Central memory CD4-positive, alpha-beta T cell (primary cell): ENCODE results near the gene NFIX.

Experiments used
- DNase-seq: peaks from one replicate; pipeline ENCODE4 v3.0.0; 2022

Gene NFIX

DNA sequence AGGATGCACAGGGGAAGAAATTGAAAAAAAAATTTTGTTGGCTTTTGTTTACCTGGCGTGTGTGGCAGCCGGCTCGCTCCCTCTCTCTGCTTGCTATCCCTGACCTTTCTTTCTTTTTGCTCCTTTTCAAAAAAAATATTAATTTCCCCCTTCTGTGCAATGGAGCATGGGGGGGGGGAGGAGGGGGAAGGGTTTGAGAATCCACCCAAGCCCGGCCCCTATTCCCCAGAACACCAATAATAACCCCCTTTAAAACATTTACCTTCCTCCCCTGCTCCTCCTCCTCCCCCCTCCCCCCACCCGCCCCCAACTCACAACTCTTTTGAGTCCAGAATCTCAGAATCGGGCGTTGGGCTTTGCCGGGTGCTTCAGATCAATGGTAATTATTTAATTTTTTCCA lies 28.4 kb downstream of the NFIX start:
- DNase-seq, result no peak

GRCh38 chr19:13024126-13024950 lies 29.1 kb downstream of the NFIX start:
- no peak for DNase-seq

GRCh38 chr19:13024951-13025697 lies 29.8 kb downstream of the NFIX start:
- no peak for DNase-seq

DNA sequence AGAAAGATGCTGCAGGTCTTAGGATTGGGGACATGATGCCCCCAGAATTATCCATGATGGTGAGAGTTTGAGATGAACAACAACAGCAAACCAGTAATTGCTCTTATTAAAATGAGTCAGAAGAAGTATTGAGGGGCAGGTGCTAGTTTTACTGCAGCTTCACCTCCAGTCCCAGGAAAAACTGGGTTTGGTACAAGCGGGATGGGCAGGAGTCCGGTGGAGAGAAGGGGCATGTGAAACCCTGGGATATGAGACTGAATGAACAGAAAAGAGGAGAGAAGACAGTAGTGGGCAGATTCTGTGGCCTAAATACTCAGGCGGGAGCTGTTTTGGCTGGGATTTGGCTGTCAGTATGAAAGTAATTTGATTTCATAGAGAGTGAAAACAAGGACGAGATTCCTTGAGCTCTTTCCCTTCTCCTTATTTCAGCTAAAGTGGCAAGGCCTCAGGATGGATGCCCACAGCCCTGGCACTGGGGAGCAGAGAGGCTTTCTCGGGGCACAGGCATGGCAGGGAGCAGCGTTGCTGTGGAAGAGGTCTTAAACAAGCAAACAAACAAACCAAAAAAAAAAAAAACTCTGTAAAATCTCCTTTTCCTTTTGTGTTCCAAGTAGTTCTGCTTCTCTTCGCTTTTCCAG lies 30.7 kb downstream of the NFIX start:
- DNase-seq, result no peak

DNA sequence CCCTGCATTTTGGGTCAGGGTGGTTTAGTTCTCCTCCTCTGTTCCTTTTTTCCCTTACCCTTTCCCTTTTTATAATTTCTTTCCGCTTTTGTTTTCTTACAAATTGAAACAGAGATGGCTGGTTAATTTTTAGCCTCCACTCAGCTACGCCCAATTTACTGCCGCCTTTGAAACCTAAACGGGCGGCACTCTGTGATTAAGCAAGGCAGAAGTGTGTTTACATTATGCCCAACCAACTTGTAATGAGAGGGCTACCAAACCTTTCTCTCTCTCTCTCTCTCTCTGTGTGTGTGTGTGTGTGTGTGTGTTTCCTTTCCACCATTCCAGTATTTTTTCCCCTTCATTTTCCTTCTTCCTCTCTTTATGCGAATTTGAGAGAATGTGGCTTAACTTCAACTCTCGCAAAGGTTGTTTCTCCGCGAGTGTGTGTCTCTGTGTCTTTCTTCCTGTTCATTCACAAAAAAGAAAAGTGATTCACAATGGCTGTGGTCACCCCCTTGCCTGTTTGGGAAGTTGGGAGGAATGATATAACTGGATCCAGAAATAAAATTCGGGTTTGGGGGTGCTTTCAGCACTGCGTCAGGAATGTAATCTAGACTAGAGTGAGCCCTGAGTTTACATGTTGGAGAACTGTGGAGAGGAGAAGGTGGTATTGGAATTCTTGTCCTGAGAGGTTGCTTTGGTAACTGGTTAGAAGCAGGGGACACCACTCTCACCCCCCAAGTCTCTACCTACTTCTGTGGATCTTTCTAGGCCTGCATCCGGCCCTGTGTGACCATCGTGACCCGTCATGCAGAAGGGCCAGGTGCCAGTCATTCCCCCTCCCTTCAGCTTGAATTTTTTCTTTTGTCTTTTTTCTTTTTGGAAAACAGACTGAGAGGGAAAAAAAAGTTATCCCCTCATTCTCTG lies 31.4 kb downstream of the NFIX start:
- no peak for DNase-seq

- DNase-seq, result no peak
Observed at GRCh38 chr19:13027557-13027956, 32.3 kb downstream of the NFIX start.

GRCh38 chr19:13028027-13028426 lies 32.8 kb downstream of the NFIX start:
- DNase-seq, result no peak

DNA sequence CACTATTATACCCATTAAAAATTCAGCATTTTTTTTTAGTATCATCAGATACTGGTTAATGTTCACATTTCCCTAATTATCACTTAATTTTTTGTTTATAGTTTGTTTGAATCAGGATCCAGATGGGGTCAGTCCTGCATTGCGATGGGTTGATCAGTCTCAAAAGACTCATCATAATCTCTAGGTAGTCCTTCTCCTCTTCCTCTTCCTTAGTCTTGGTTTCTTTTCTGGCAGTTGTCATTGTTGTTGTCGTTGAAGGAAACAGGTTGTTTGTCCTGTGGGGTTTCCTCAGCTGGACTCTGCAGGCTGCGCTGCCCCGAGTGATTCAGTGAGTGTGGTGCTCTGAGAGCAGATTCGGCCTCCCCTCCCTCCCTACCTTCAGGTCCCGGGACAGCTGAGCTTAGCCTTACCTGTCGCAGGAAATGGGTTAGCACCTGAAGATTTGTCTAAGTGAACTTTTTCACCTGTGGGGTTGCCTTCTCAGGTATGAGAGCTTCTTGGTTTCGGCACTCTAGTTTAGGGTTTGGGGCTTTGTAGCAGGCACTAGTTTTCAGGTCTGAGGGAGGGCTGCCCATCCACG lies 34.1 kb downstream of the NFIX start:
- no peak for DNase-seq

DNA sequence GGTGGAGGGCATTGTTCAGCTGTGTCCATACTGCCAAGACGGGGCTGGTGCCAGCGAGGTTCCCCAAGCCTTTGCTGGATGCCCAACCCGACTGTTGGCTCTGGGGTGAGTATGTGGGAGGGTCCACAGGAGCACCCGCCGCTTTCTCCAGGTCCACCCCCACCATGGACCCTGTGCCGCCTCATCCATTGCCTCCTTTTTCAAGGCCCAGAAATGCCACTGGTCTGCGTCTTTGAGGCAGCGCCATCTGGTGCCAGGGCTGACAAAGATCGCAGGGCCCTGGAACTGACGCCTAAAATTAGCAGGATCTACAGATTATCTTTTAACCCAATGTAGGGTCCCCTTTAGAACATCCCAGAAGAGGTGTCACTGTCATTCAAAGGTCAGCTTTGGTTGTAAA lies 34.6 kb downstream of the NFIX start:
- DNase-seq, result no peak

DNA sequence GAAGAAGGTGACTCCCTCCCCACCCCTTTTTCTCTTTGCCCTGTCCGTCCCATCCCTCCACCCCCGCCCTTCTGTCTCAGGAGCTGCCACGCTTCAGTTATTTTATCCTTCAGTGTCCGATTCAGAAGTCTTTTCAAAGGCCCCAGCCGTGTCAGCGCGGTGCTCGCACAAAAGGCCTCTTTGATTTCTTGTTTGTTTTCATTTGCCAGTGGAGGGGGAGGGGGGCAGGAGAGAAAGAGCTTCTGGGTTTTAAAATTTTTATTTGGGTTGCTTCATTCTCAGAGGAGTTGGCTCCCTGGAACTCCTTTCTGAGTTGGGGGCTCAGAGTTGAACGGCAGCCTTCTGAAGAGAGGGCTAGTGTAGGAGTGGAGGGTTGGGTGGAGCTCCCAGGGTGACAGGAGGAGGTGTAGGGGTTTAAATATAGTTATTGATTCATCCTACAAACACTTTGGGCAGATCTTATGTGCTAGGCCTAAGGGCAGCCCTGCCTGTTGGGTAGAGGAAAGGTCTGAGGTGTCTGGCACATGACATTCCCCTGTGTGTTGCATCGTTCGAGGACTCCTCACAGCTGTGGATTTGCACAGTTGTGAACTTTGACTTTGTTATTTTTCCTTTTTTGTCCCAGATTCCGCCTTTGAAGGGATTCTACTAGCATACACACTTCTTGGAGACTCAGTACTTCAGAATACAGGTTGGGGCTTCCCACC lies 36.8 kb downstream of the NFIX start:
- no peak for DNase-seq

GRCh38 chr19:13032837-13033236 lies 37.6 kb downstream of the NFIX start:
- DNase-seq, result no peak

DNA sequence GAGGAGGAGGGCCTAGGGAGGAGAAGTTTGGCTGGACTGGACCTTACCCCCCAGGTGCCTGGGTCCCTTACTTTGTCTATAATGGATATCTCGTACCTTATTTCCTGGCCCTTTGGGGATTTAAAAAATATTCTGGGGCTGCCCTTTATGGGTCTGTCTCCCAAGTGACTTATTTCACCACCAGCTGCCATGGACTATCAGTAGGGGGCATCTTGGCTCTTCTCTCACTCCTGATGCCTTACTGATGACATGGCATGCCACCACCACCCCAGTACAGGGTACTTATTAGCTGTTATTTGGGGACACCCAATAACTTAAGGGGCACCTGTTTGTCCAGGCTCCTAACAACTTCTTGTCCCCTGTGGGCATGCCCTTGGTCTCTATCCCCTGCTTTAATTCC lies 38.0 kb downstream of the NFIX start:
- DNase-seq, result no peak

- no peak for DNase-seq
Observed at GRCh38 chr19:13033819-13034611, 38.7 kb downstream of the NFIX start.

GRCh38 chr19:13034636-13035035 lies 39.4 kb downstream of the NFIX start:
- no peak for DNase-seq

- DNase-seq, result no peak
Observed at GRCh38 chr19:13035820-13036365, 40.6 kb downstream of the NFIX start.

DNA sequence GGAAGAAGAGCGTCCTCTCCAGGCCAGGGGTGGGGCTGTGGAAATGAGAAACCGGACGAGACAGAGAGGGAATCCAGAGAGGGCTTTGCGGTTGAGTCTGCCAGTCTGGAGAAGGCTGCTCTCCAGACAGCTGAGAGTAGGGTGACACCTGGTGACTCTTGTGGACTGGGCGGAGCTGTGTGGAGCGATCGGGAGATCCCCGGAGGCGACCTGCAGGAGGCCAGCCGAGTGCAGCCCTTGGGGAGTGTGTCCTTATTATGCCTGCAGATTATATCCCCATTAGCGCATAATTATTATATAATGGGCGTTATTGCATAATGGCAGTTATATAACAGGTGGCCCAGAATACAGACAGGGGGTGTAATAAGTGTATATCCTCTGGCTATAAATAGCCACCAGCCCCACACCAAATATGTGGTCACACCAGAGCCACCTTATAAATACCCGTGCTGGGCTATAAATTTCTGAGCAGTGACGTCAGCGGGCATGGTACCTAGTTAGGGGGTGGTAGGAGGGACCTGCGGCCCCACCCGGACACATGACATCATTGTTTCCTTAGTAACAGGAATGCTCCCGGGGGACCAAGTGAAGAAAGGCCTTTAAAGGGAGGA lies 41.2 kb downstream of the NFIX start:
- DNase-seq, result no peak

GRCh38 chr19:13037161-13037560 lies 41.9 kb downstream of the NFIX start:
- no peak for DNase-seq

GRCh38 chr19:13037731-13038130 lies 42.5 kb downstream of the NFIX start:
- no peak for DNase-seq

- DNase-seq, result no peak
Observed at GRCh38 chr19:13038306-13039210, 43.3 kb downstream of the NFIX start.
